NB4 (cell line): ENCODE measurements around the gene GAL3ST1.
"Not testable (repeated sequence)": the region's sequence is repeated elsewhere in the genome, so short reads cannot be mapped to it uniquely, and the experiment has no call there.

ENCODE experiments used
- CTCF ChIP-seq: IDR thresholded peaks from one replicate; pipeline ENCODE4 v1.5.1; 2012; ENCODE audit warnings: low read depth, low read length
- MAX ChIP-seq: IDR thresholded peaks from 2 replicates; pipeline ENCODE4 v1.6.1; 2011; ENCODE audit warnings: low read depth, low read length
- MYC ChIP-seq: IDR thresholded peaks from 2 replicates; pipeline ENCODE4 v1.6.1; 2011; ENCODE audit warnings: low read depth, low read length
- POLR2A ChIP-seq: IDR thresholded peaks from 2 replicates; pipeline ENCODE4 v1.6.1; 2011; ENCODE audit warnings: mild to moderate bottlenecking; ENCODE audit not compliant: insufficient read length; ENCODE audit errors: extremely low read depth

- not testable (repeated sequence) for TF ChIP-seq CTCF, POLR2A, MYC, MAX
Observed at GRCh38 chr22:30560643-30561202, 13.7 kb downstream of the GAL3ST1 start.
